Measurements from ENCODE around the gene GJA4. TPM values are rescaled to one million over a fixed set of nuclear protein-coding genes. Genes with fewer than 3 reads are reported as not detected.

The GJA4 gene
- total and polyA plus RNA-seq, 8 donors, result 1.7 to 4.8 (median 2.5) TPM; not detected in 2

DNA sequence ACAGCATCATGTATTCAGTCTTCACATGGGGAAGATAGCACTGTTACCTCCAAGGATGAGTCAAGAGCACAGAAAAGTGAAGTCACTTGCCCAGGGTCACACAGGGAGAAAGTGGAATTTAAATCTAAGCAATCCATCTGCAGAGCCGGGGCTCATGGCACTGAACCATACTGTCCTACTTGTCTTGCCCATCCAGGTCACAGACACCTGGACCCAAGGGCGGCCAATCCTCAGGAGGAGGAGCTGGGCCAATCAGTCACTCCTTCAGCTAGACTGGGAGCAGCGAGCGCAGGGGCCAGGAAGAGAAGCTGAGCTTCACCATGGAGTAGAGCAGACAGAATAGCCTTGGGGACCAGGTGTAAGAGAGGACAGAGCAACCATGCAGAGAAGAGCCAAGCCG lies 47.1 kb upstream of the GJA4 start:
- 61 to 91% (median 81%) methylated on average over 3 to 5 of the region's 5 CpGs for WGBS, 5 donors
- Histone ChIP-seq H3K4me1 (peaks cover 4 to 10% (median 6%) of the 10 kb centered on the region in 4 donors), H3K27me3 (peaks cover 0 to 57% (median 13%) of the 10 kb centered on the region in 3 donors), H3K36me3 (no peaks in the 10 kb centered on the region), H3K27ac (no peak overlapping the region), H3K4me3 (no peak overlapping the region), H3K9me3 (no peaks in the 10 kb centered on the region)
- no peak for TF ChIP-seq EP300 (IDR thresholded peaks at IDR 0.05)
- intact Hi-C loops (cut with DNase I; ENCODE audit: low total_unique reads), result no loop called here
- DNase-seq, result no peak

DNA sequence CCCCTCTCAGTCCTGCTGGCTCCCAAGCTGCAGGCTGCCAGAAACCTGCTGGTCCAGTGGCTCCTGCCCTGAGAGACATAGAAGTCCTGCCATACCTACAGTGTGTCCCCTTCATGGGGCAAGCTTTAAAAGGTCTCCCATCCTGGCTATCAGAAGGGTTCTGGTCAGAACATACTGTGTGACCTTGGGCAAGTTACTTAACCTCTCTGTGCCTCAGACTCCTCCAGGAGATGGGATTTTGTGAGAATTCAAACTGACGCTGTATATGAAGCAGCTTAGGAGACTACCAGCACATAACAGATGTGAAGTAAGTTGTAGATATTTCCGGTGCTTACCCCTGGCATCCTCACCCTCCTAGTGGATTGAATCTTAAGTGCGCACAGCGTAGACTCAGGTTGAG lies 46.7 kb upstream of the GJA4 start:
- Histone ChIP-seq H3K27me3 (peaks cover 0 to 57% (median 13%) of the 10 kb centered on the region in 3 donors), H3K36me3 (no peaks in the 10 kb centered on the region), H3K27ac (no peak overlapping the region), H3K4me1 (peaks cover 4 to 10% (median 6%) of the 10 kb centered on the region in 4 donors), H3K9me3 (no peaks in the 10 kb centered on the region), H3K4me3 (no peak overlapping the region)
- intact Hi-C loops (cut with DNase I; ENCODE audit: low total_unique reads), result no loop called here
- DNase-seq, result no peak
- no peak for TF ChIP-seq POLR2AphosphoS5 (IDR thresholded peaks at IDR 0.05)
- TF ChIP-seq EP300 (IDR thresholded peaks at IDR 0.05), result no peak
- TF ChIP-seq, protein P1, sequence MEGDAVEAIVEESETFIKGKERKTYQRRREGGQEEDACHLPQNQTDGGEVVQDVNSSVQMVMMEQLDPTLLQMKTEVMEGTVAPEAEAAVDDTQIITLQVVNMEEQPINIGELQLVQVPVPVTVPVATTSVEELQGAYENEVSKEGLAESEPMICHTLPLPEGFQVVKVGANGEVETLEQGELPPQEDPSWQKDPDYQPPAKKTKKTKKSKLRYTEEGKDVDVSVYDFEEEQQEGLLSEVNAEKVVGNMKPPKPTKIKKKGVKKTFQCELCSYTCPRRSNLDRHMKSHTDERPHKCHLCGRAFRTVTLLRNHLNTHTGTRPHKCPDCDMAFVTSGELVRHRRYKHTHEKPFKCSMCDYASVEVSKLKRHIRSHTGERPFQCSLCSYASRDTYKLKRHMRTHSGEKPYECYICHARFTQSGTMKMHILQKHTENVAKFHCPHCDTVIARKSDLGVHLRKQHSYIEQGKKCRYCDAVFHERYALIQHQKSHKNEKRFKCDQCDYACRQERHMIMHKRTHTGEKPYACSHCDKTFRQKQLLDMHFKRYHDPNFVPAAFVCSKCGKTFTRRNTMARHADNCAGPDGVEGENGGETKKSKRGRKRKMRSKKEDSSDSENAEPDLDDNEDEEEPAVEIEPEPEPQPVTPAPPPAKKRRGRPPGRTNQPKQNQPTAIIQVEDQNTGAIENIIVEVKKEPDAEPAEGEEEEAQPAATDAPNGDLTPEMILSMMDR (IDR thresholded peaks at IDR 0.05), result no peak
- TF ChIP-seq POLR2A (IDR thresholded peaks at IDR 0.05), result no peak
- 80 to 98% (median 89%) methylated on average over 4 of the region's 4 CpGs for WGBS, 5 donors

DNA sequence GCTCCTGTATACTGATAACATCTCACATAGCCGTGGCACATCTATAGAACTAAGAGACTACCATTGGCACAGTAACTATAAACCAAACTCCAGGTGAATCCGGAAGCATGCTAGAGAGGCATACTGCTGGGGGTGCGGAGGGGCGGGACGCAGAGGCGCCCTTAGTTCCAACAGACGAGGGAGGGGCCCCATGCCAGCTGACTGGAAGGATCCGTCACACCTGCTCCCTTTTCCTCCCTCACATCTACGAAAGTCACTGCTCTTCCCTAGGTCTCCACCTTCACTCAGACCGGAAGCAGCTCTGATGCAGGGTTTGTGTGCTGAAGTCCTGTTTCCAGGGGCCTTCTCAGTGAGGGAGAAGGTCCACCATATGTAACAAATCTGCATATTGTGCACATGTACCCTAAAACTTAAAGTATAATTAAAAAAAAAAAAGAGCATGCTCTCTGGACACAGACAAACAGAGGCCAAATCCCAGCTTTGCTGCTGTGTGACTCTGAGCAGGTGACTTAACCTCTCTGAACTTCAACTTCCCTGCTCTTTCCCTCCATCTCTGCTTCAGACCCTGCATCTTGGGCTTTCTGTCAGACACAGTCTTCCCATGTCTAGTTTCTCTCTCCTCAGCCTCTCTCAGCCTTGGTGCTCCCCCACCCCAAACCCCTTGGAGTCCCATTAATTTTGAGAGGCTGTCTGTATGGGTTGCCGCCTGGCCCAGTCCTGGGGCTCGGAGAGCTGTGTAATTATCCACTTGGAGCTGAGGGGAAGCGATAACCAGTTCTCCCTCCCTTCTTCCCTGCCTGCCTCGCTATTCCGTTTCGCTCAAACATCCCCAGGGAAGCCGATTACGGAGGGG lies 45.8 kb upstream of the GJA4 start:
- TF ChIP-seq EP300 (IDR thresholded peaks at IDR 0.05) (no peak), POLR2AphosphoS5 (IDR thresholded peaks at IDR 0.05) (no peak), POLR2A (IDR thresholded peaks at IDR 0.05) (no peak)
- TF ChIP-seq, protein P1 (IDR thresholded peaks at IDR 0.05), result no peak
- H3K9me3 ChIP-seq, result no peaks in the 10 kb centered on the region
- no peak for DNase-seq
- peaks cover 0 to 56% (median 13%) of the 10 kb centered on the region in 3 donors for H3K27me3 ChIP-seq
- 51 to 62% (median 58%) methylated on average over 18 of the region's 18 CpGs for WGBS, 5 donors
- no peak overlapping the region for H3K4me3 ChIP-seq
- intact Hi-C loops (cut with DNase I; ENCODE audit: low total_unique reads), result no loop called here
- H3K36me3 ChIP-seq, result no peaks in the 10 kb centered on the region
- peaks cover 4 to 10% (median 6%) of the 10 kb centered on the region in 4 donors for H3K4me1 ChIP-seq
- no peak overlapping the region for H3K27ac ChIP-seq

DNA sequence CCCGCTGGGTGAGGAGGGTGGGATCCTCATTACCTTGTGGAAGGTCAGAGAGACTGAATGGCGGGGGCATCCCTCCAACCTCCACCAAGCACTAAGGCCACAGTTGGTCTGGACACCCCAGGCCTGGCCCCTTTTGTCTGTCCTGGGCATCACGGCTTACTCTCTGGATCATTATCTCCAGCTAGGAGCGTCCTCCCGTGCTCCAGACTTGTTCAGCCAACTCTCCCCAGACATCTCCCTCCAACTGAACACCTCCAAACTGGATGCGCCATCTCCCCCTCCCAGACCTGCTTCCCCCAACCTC lies 45.2 kb upstream of the GJA4 start:
- Histone ChIP-seq H3K4me3 (no peak overlapping the region), H3K27me3 (peaks cover 0 to 50% (median 13%) of the 10 kb centered on the region in 3 donors), H3K27ac (no peak overlapping the region), H3K36me3 (no peaks in the 10 kb centered on the region), H3K4me1 (peaks cover under 1 to 6% (median 2%) of the 10 kb centered on the region in 4 donors), H3K9me3 (no peaks in the 10 kb centered on the region)
- intact Hi-C loops (cut with DNase I; ENCODE audit: low total_unique reads), result no loop called here
- TF ChIP-seq, protein P1 (IDR thresholded peaks at IDR 0.05), result no peak
- 60 to 74% (median 63%) methylated on average over 6 of the region's 6 CpGs for WGBS, 5 donors
- DNase-seq, result no peak

DNA sequence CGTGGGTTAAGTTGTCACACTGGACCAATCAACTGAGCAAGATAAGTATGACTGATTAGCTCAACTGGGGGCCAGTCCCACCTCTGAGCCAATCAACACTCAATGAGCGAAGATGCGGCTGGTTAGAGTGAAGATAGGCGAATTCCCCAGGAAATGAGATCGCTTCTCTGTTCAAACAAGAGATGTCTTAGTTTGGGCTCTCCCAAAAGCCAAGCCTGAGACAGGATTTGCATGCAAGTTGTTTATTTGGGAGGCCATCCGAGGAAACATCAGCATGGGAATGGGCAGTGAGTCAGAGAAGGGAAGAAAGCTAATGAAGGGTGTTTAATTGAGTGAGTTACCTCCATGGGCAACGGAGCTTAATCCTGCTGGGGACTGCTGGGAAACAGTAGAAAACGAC lies 42.8 kb upstream of the GJA4 start:
- Histone ChIP-seq H3K36me3 (no peaks in the 10 kb centered on the region), H3K27ac (no peak overlapping the region), H3K9me3 (no peaks in the 10 kb centered on the region), H3K4me1 (no peaks in the 10 kb centered on the region), H3K27me3 (peaks cover 0 to 43% (median 13%) of the 10 kb centered on the region in 3 donors), H3K4me3 (no peak overlapping the region)
- intact Hi-C loops (cut with DNase I; ENCODE audit: low total_unique reads), result no loop called here
- 29 to 49% (median 43%) methylated on average over 8 of the region's 8 CpGs for WGBS, 5 donors
- no peak for TF ChIP-seq POLR2A (IDR thresholded peaks at IDR 0.05)
- no peak for TF ChIP-seq POLR2AphosphoS5 (IDR thresholded peaks at IDR 0.05)
- no peak for TF ChIP-seq EP300 (IDR thresholded peaks at IDR 0.05)
- TF ChIP-seq, protein P1 (IDR thresholded peaks at IDR 0.05), result no peak
- DNase-seq, result no peak
